Activated CD4-positive, alpha-beta T cell treated with anti-CD3 and anti-CD28 coated beads, Interleukin-2, amount 10 ng/mL, durations not matched to agents 7 days and 5 days (primary cell): ENCODE results near the gene PLA2G12B. TPM values are rescaled to one million over a fixed set of nuclear protein-coding genes. Genes with fewer than 3 reads are reported as not detected.
"Not testable (repeated sequence)": the region's sequence is repeated elsewhere in the genome, so short reads cannot be mapped to it uniquely, and the experiment has no call there.

Experiments
- CTCF ChIA-PET: fragments of 350-600 bp; sonication (Branson Sonifier 250); formaldehyde crosslinking; loops from one replicate; lab custom pipeline; 2021; ENCODE audit warnings: antibody characterized with exemption; lab: Charles Lee
- POLR2A ChIA-PET: fragments of 350-600 bp; sonication (Branson Sonifier 250); formaldehyde crosslinking; loops from one replicate; lab custom pipeline; 2021; ENCODE audit warnings: antibody characterized with exemption; lab: Charles Lee
- DNase-seq: peaks from one replicate; pipeline ENCODE4 v3.0.0-alpha.2; 2020
- H3K27ac Mint-ChIP-seq: one replicate; pipeline ENCODE4 v1.8.0; 2021; ENCODE audit warnings: mild to moderate bottlenecking, moderate library complexity, mixed read lengths
- H3K27me3 Mint-ChIP-seq: one replicate; pipeline ENCODE4 v1.8.0; 2021; ENCODE audit warnings: mixed read lengths
- H3K36me3 Mint-ChIP-seq: one replicate; pipeline ENCODE4 v1.8.0; 2021; ENCODE audit warnings: low read depth, mixed read lengths
- H3K4me1 Mint-ChIP-seq: one replicate; pipeline ENCODE4 v1.8.0; 2021; ENCODE audit warnings: mixed read lengths
- H3K4me3 Mint-ChIP-seq: one replicate; pipeline ENCODE4 v1.8.0; 2021; ENCODE audit warnings: mild to moderate bottlenecking, moderate library complexity, mixed read lengths
- H3K9me3 Mint-ChIP-seq: one replicate; pipeline ENCODE4 v1.8.0; 2021; ENCODE audit warnings: mixed read lengths
- total RNA-seq, 2 experiments: library from RNA; stranded (reverse); gene quantifications; one replicate each; pipeline ENCODE4 v1.2.3, GENCODE V29; 2021

PLA2G12B gene
- total RNA-seq, 2 experiments from 2014 or later: not detected

DNA sequence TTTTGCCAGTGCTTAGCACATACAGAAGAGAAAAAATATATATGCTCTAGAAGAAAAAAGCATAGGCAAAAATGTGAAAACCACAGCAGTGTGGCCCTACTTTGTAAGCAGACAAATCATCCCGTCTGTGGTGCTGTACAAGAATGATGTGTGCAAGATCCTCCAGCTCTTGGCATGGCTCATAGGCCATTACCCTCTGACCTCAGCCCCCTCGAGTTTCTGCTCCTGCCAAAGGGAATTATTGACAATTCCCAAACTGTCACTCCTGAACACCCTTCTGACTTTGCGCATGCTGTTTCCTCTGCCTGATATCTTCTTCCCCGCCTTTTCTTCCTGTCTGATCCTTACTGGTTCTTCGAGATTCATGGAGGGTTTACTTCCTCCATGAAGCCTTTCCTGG lies 27.1 kb downstream of the PLA2G12B start:
- peaks cover 12% of the 10 kb centered on the region for H3K27me3 Mint-ChIP-seq
- H3K4me3 Mint-ChIP-seq: no peak overlapping the region
- H3K36me3 Mint-ChIP-seq: no peaks in the 10 kb centered on the region
- no peak for DNase-seq
- no peaks in the 10 kb centered on the region for H3K4me1 Mint-ChIP-seq
- ChIA-PET CTCF (no interaction called here), POLR2A (no interaction called here)
- H3K27ac Mint-ChIP-seq: no peak overlapping the region
- peaks cover under 1% of the 10 kb centered on the region for H3K9me3 Mint-ChIP-seq

GRCh38 chr10:72925951-72926465 lies 28.6 kb downstream of the PLA2G12B start:
- Mint-ChIP-seq H3K36me3 (no peaks in the 10 kb centered on the region), H3K27me3 (peaks cover 20% of the 10 kb centered on the region), H3K4me3 (no peak overlapping the region), H3K4me1 (no peaks in the 10 kb centered on the region), H3K9me3 (peaks cover 5% of the 10 kb centered on the region), H3K27ac (no peak overlapping the region)
- ChIA-PET CTCF (no interaction called here), POLR2A (no interaction called here)
- no peak for DNase-seq

- H3K4me1 Mint-ChIP-seq: no peaks in the 10 kb centered on the region
- ChIA-PET POLR2A (no interaction called here), CTCF (no interaction called here)
- H3K36me3 Mint-ChIP-seq: no peaks in the 10 kb centered on the region
- H3K9me3 Mint-ChIP-seq: peaks cover 12% of the 10 kb centered on the region
- peaks cover 32% of the 10 kb centered on the region for H3K27me3 Mint-ChIP-seq
- no peak for DNase-seq
- no peak overlapping the region for H3K27ac Mint-ChIP-seq
- H3K4me3 Mint-ChIP-seq: no peak overlapping the region
Measured at GRCh38 chr10:72924351-72924750, 30.3 kb downstream of the PLA2G12B start.

GRCh38 chr10:72921147-72921683 lies 33.4 kb downstream of the PLA2G12B start:
- peaks cover 35% of the 10 kb centered on the region for H3K27me3 Mint-ChIP-seq
- peaks cover 12% of the 10 kb centered on the region for H3K9me3 Mint-ChIP-seq
- DNase-seq, H3K4me3 Mint-ChIP-seq, POLR2A ChIA-PET, H3K4me1 Mint-ChIP-seq, H3K36me3 Mint-ChIP-seq, H3K27ac Mint-ChIP-seq: not testable (repeated sequence)
- CTCF ChIA-PET: interaction anchor here (0.6 kb wide), 1 partner anchor 272 kb away, joined by 4 read pairs; no protein-coding TSS in a partner anchor

GRCh38 chr10:72918352-72918751 lies 36.3 kb downstream of the PLA2G12B start:
- H3K4me3 Mint-ChIP-seq: no peak overlapping the region
- ChIA-PET POLR2A (no interaction called here), CTCF (no interaction called here)
- peaks cover 12% of the 10 kb centered on the region for H3K9me3 Mint-ChIP-seq
- no peaks in the 10 kb centered on the region for H3K4me1 Mint-ChIP-seq
- DNase-seq: no peak
- H3K36me3 Mint-ChIP-seq: no peaks in the 10 kb centered on the region
- peaks cover 31% of the 10 kb centered on the region for H3K27me3 Mint-ChIP-seq
- no peak overlapping the region for H3K27ac Mint-ChIP-seq

- POLR2A ChIA-PET, CTCF ChIA-PET, H3K4me3 Mint-ChIP-seq, H3K27ac Mint-ChIP-seq, H3K4me1 Mint-ChIP-seq, H3K36me3 Mint-ChIP-seq, DNase-seq: not testable (repeated sequence)
- peaks cover 31% of the 10 kb centered on the region for H3K27me3 Mint-ChIP-seq
- peaks cover 12% of the 10 kb centered on the region for H3K9me3 Mint-ChIP-seq
Measured at GRCh38 chr10:72917803-72918332, 36.7 kb downstream of the PLA2G12B start.

- H3K27me3 Mint-ChIP-seq: peaks cover 31% of the 10 kb centered on the region
- POLR2A ChIA-PET, H3K36me3 Mint-ChIP-seq, H3K27ac Mint-ChIP-seq, H3K4me3 Mint-ChIP-seq, H3K9me3 Mint-ChIP-seq, H3K4me1 Mint-ChIP-seq, DNase-seq: not testable (repeated sequence)
- CTCF ChIA-PET: interaction anchor here (0.6 to 0.7 kb wide), 2 partner anchors 19 to 464 kb away, joined by 3 to 4 read pairs; no protein-coding TSS in a partner anchor
Measured at GRCh38 chr10:72917201-72917600, 37.4 kb downstream of the PLA2G12B start.

GRCh38 chr10:72913287-72913686 lies 41.3 kb downstream of the PLA2G12B start:
- Mint-ChIP-seq H3K9me3 (no peaks in the 10 kb centered on the region), H3K4me3 (no peak overlapping the region), H3K4me1 (no peaks in the 10 kb centered on the region), H3K27me3 (peaks cover 4% of the 10 kb centered on the region), H3K27ac (no peak overlapping the region), H3K36me3 (no peaks in the 10 kb centered on the region)
- DNase-seq: no peak
- POLR2A ChIA-PET: no interaction called here
- CTCF ChIA-PET: no interaction called here

- peaks cover 1% of the 10 kb centered on the region for H3K27me3 Mint-ChIP-seq
- no peaks in the 10 kb centered on the region for H3K4me1 Mint-ChIP-seq
- H3K9me3 Mint-ChIP-seq: no peaks in the 10 kb centered on the region
- no peak for DNase-seq
- no peak overlapping the region for H3K4me3 Mint-ChIP-seq
- POLR2A ChIA-PET: no interaction called here
- H3K36me3 Mint-ChIP-seq: no peaks in the 10 kb centered on the region
- no peak overlapping the region for H3K27ac Mint-ChIP-seq
- CTCF ChIA-PET: no interaction called here
Measured at GRCh38 chr10:72912736-72913135, 41.9 kb downstream of the PLA2G12B start.

DNA sequence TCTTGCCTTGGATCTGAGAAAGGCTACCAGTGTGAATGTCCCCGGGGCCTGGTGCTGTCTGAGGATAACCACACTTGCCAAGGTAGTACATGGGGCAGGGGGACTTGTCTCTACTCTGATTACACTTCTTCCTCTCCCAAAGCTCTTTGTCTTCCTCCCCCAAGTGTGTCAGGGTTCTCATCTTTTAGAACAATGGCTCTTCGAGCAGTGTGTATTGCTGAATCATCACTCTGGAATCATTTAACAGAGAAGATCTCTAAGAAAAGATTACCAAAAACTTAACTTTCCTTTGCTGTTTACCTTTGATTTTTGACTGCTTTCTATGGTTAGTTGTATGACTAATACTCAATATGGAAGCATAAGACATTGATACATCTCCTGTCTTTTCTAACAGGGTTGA lies 42.8 kb downstream of the PLA2G12B start:
- H3K36me3 Mint-ChIP-seq: no peaks in the 10 kb centered on the region
- H3K4me3 Mint-ChIP-seq: no peak overlapping the region
- DNase-seq: no peak
- CTCF ChIA-PET: no interaction called here
- H3K27ac Mint-ChIP-seq: no peak overlapping the region
- no peaks in the 10 kb centered on the region for H3K4me1 Mint-ChIP-seq
- no peaks in the 10 kb centered on the region for H3K9me3 Mint-ChIP-seq
- POLR2A ChIA-PET: no interaction called here
- no peaks in the 10 kb centered on the region for H3K27me3 Mint-ChIP-seq

- Mint-ChIP-seq H3K9me3 (no peaks in the 10 kb centered on the region), H3K4me1 (no peaks in the 10 kb centered on the region), H3K27ac (no peak overlapping the region), H3K36me3 (no peaks in the 10 kb centered on the region), H3K27me3 (no peaks in the 10 kb centered on the region), H3K4me3 (no peak overlapping the region)
- CTCF ChIA-PET: interaction anchor here (1.6 kb wide), 1 partner anchor 13 kb away, joined by 5 read pairs; no protein-coding TSS in a partner anchor
- DNase-seq: no peak
- POLR2A ChIA-PET: no interaction called here
Measured at GRCh38 chr10:72910705-72911104, 43.9 kb downstream of the PLA2G12B start.

GRCh38 chr10:72906446-72906845 lies 48.2 kb downstream of the PLA2G12B start:
- Mint-ChIP-seq H3K27me3 (no peaks in the 10 kb centered on the region), H3K4me1 (no peaks in the 10 kb centered on the region), H3K36me3 (no peaks in the 10 kb centered on the region), H3K27ac (no peak overlapping the region), H3K9me3 (no peaks in the 10 kb centered on the region), H3K4me3 (no peak overlapping the region)
- ChIA-PET POLR2A (no interaction called here), CTCF (no interaction called here)
- no peak for DNase-seq

DNA sequence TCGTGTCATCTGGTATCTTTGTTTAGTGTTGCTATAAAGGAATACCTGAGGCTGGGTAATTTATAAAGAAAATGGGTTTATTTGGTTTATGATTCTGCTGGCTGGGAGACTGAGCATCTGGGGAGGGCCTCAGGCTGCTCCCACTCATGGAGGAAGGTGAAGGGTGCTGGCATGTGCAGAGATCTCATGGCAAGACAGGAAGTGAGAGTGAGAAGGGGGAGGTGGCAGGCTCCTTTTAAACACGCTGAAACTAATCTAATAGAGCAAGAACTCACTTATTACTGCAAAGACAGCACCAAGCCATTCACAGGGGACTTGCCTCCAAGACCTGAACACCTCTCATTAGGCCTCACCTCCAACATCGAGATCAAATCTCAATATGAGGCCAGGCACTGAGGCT lies 49.8 kb downstream of the PLA2G12B start:
- Mint-ChIP-seq H3K27me3 (no peaks in the 10 kb centered on the region), H3K4me3 (no peak overlapping the region), H3K27ac (no peak overlapping the region), H3K9me3 (no peaks in the 10 kb centered on the region), H3K4me1 (no peaks in the 10 kb centered on the region), H3K36me3 (no peaks in the 10 kb centered on the region)
- ChIA-PET POLR2A (no interaction called here), CTCF (no interaction called here)
- DNase-seq: no peak
